ENCODE results near the gene MTAP.
A peak's percentile ranks its signal among the peaks of the same experiment; 100 is the strongest.

The MTAP gene

GRCh38 chr9:21919377-21920362, 117.2 kb downstream of the MTAP start (continued):
- TF ChIP-seq BCL6B (tag by site-specific recombination; IDR thresholded peaks at IDR 0.05) = no peak
- peak; percentile 31; the same call in 1 of the 2 replicates for TF ChIP-seq ZBTB21 (tag by site-specific recombination; IDR thresholded peaks at IDR 0.05)
- TF ChIP-seq INSM2 (tag by site-specific recombination; IDR thresholded peaks at IDR 0.05) = 0 out of 2 replicates have a peak, but pooled peaks have one; percentile 22

DNA sequence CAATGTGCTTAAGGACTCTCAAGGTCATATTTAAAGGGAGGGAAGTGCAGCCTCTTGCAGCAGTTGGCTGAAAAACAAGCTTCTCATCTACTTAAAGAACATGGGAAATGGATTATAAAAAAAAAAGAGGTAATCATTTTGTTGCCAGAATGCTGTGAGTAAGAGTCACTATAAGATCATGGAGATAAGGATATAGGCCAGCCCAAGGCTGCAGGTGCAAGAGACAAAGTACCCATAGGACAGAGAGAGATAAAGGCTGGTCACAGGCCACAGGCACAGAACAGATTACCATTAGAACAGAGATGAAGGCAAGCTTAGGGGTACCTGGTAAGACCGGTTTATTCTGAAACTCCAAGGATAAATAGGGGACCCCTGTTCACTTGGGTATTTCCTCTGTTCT, 121.3 kb downstream of the MTAP start:
- H3K4me1 ChIP-seq (ENCODE audit: control insufficient read depth, insufficient read depth, low read length) = peaks cover 11% of the 10 kb centered on the region
- TF ChIP-seq ZNF629 (tag by site-specific recombination; IDR thresholded peaks at IDR 0.05) (no peak), ZFP3 (tag by site-specific recombination; IDR thresholded peaks at IDR 0.05; ENCODE audit: low read depth) (no peak), ZNF843 (tag by site-specific recombination; IDR thresholded peaks at IDR 0.05) (no peak)
- no peak overlapping the region for H3K27ac ChIP-seq (ENCODE audit: extremely low read depth, low read depth, low read length)
- ChIA-PET CTCF (interaction anchor here (1.2 kb wide), 1 partner anchor 57 kb away, joined by 3 read pairs; no protein-coding TSS in a partner anchor), POLR2A (no interaction called here)
- no peaks in the 10 kb centered on the region for H3K36me3 ChIP-seq (ENCODE audit: control insufficient read depth in 2 of 2, insufficient read depth in 1 of 2, low read length in 2 of 2)
- no peaks in the 10 kb centered on the region for H3K9me3 ChIP-seq (ENCODE audit: control insufficient read depth, insufficient read depth, low read depth, low read length)
- no peak overlapping the region for H3K4me3 ChIP-seq (ENCODE audit: low read depth, low read length)

GRCh38 chr9:21927752-21928151, 125.3 kb downstream of the MTAP start:
- Histone ChIP-seq H3K4me1 (ENCODE audit: control insufficient read depth, insufficient read depth, low read length) (no peaks in the 10 kb centered on the region), H3K36me3 (ENCODE audit: control insufficient read depth in 2 of 2, insufficient read depth in 1 of 2, low read length in 2 of 2) (no peaks in the 10 kb centered on the region), H3K27ac (ENCODE audit: extremely low read depth, low read depth, low read length) (no peak overlapping the region), H3K9me3 (ENCODE audit: control insufficient read depth, insufficient read depth, low read depth, low read length) (no peaks in the 10 kb centered on the region), H3K4me3 (ENCODE audit: low read depth, low read length) (no peak overlapping the region)
- CTCF ChIA-PET = no interaction called here
- POLR2A ChIA-PET = no interaction called here
- TF ChIP-seq ZNF248 (tag by site-specific recombination; IDR thresholded peaks at IDR 0.05) (no peak), KLF7 (tag by site-specific recombination; IDR thresholded peaks at IDR 0.05; ENCODE audit: borderline replicate concordance) (no peak), SALL2 (tag by site-specific recombination; IDR thresholded peaks at IDR 0.05; ENCODE audit: borderline replicate concordance) (no peak), ZNF514 (tag by site-specific recombination; IDR thresholded peaks at IDR 0.05) (no peak), ZNF423 (tag by site-specific recombination; IDR thresholded peaks at IDR 0.05) (no peak), ZNF76 (tag by site-specific recombination; IDR thresholded peaks at IDR 0.05; ENCODE audit: borderline replicate concordance, low read depth) (no peak), ZNF747 (tag by site-specific recombination; IDR thresholded peaks at IDR 0.05) (no peak)

DNA sequence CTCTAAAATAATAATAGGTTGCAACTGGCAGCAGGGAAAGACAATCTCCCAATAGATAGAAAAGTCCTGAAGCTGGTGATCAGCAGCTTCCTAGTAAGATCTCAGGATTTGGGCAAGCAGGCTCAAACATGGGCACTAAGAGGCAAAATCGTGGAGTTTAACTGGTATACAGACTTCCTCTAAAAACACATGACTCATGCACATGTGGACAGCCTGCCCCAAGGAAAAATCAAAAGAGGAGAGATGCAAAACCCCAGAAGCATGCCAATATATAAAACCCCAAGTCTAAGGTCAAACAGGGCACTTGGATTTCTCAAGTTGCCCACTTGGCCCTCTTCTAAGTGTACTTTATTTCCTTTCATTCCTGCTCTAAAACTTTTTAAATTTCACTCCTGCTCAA, 129.0 kb downstream of the MTAP start:
- Histone ChIP-seq H3K4me3 (ENCODE audit: low read depth, low read length) (no peak overlapping the region), H3K4me1 (ENCODE audit: control insufficient read depth, insufficient read depth, low read length) (0 out of 2 replicates have a peak, but pooled peaks cover 3% of the 10 kb centered on the region), H3K36me3 (ENCODE audit: control insufficient read depth in 2 of 2, insufficient read depth in 1 of 2, low read length in 2 of 2) (no peaks in the 10 kb centered on the region), H3K9me3 (ENCODE audit: control insufficient read depth, insufficient read depth, low read depth, low read length) (no peaks in the 10 kb centered on the region), H3K27ac (ENCODE audit: extremely low read depth, low read depth, low read length) (no peak overlapping the region)
- ChIA-PET POLR2A (no interaction called here), CTCF (no interaction called here)
- TF ChIP-seq ZXDB (tag by site-specific recombination; IDR thresholded peaks at IDR 0.05) = no peak
- TF ChIP-seq ZNF324 (tag by site-specific recombination; IDR thresholded peaks at IDR 0.05) = no peak
- TF ChIP-seq ZNF211 (tag by site-specific recombination; IDR thresholded peaks at IDR 0.05; ENCODE audit: low read depth) = no peak
- TF ChIP-seq, protein P1, sequence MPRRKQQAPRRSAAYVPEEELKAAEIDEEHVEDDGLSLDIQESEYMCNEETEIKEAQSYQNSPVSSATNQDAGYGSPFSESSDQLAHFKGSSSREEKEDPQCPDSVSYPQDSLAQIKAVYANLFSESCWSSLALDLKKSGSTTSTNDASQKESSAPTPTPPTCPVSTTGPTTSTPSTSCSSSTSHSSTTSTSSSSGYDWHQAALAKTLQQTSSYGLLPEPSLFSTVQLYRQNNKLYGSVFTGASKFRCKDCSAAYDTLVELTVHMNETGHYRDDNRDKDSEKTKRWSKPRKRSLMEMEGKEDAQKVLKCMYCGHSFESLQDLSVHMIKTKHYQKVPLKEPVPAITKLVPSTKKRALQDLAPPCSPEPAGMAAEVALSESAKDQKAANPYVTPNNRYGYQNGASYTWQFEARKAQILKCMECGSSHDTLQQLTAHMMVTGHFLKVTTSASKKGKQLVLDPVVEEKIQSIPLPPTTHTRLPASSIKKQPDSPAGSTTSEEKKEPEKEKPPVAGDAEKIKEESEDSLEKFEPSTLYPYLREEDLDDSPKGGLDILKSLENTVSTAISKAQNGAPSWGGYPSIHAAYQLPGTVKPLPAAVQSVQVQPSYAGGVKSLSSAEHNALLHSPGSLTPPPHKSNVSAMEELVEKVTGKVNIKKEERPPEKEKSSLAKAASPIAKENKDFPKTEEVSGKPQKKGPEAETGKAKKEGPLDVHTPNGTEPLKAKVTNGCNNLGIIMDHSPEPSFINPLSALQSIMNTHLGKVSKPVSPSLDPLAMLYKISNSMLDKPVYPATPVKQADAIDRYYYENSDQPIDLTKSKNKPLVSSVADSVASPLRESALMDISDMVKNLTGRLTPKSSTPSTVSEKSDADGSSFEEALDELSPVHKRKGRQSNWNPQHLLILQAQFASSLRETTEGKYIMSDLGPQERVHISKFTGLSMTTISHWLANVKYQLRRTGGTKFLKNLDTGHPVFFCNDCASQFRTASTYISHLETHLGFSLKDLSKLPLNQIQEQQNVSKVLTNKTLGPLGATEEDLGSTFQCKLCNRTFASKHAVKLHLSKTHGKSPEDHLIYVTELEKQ (tag by site-specific recombination; IDR thresholded peaks at IDR 0.05; ENCODE audit: borderline replicate concordance) = no peak
- no peak for TF ChIP-seq ZNF514 (tag by site-specific recombination; IDR thresholded peaks at IDR 0.05)
- no peak for TF ChIP-seq KLF16 (tag by site-specific recombination; IDR thresholded peaks at IDR 0.05)
- no peak for TF ChIP-seq ZNF48 (tag by site-specific recombination; IDR thresholded peaks at IDR 0.05)
- no peak for TF ChIP-seq ZNF677 (tag by site-specific recombination; IDR thresholded peaks at IDR 0.05)
- TF ChIP-seq ZNF529 (tag by site-specific recombination; IDR thresholded peaks at IDR 0.05; ENCODE audit: insufficient replicate concordance) = no peak
- no peak for TF ChIP-seq BCL11A (tag by site-specific recombination; IDR thresholded peaks at IDR 0.05; ENCODE audit: low read depth)
